HEK293 (cell line): ENCODE results near the gene PLEKHA7.
"Not testable (repeated sequence)": the region's sequence is repeated elsewhere in the genome, so short reads cannot be mapped to it uniquely, and the experiment has no call there.

Experiments
- CTCF ChIA-PET: fragments of 350-600 bp; formaldehyde crosslinking; extraction: SDS; loops from one replicate; lab custom pipeline; 2021; ENCODE audit warnings: antibody characterized with exemption; lab: Yijun Ruan, JAX
- POLR2A ChIA-PET: fragments of 300-600 bp; formaldehyde crosslinking; extraction: SDS; loops from one replicate; lab custom pipeline; 2020; ENCODE audit warnings: antibody characterized with exemption, inconsistent platforms; lab: Yijun Ruan, JAX
- H3K27ac ChIP-seq: fragments of 200-500 bp; sonication (Bioruptor generic); 2 replicates; pipeline ENCODE4 v1.5.1; 2014; ENCODE audit warnings: low read depth, low read length, control low read depth, inconsistent platforms; ENCODE audit errors: extremely low read depth
- H3K36me3 ChIP-seq, 2 experiments: fragments of 200-500 bp in 1 of 2; sonication (Bioruptor generic) in 1 of 2; 1 replicate in 1 of 2; 2 replicates in 1 of 2; pipeline ENCODE4 v1.5.1; 2014 to 2017; ENCODE audit warnings: inconsistent platforms in 2 of 2, low read length in 2 of 2; ENCODE audit not compliant: control insufficient read depth in 2 of 2, insufficient read depth in 1 of 2
- H3K4me1 ChIP-seq: fragments of 200-500 bp; sonication (Bioruptor generic); 2 replicates; pipeline ENCODE4 v1.5.1; 2014; ENCODE audit warnings: mild to moderate bottlenecking, low read length, inconsistent platforms; ENCODE audit not compliant: control insufficient read depth, insufficient read depth
- H3K4me3 ChIP-seq: 2 replicates; pipeline ENCODE4 v1.5.1; 2011; ENCODE audit warnings: low read depth, mild to moderate bottlenecking, control low read depth, low read length, moderate library complexity
- H3K9me3 ChIP-seq: fragments of 200-500 bp; sonication (Bioruptor generic); 2 replicates; pipeline ENCODE4 v1.5.1; 2014; ENCODE audit warnings: low read depth, low read length, inconsistent platforms; ENCODE audit not compliant: control insufficient read depth, insufficient read depth
- AEBP2 ChIP-seq: fragments of 450-650 bp; formaldehyde crosslinking; IDR thresholded peaks from 2 replicates; pipeline ENCODE4 v1.5.1; 2016; ENCODE audit warnings: missing biosample characterization, missing genetic modification characterization, borderline replicate concordance
- OSR2 ChIP-seq: fragments of 450-650 bp; formaldehyde crosslinking; IDR thresholded peaks from 2 replicates; pipeline ENCODE4 v1.5.1; 2016; ENCODE audit warnings: missing biosample characterization, missing genetic modification characterization
- YY2 ChIP-seq: fragments of 450-650 bp; formaldehyde crosslinking; IDR thresholded peaks from 2 replicates; pipeline ENCODE4 v1.5.1; 2016; ENCODE audit warnings: missing biosample characterization, missing genetic modification characterization
- ZNF112 ChIP-seq: fragments of 450-650 bp; formaldehyde crosslinking; IDR thresholded peaks from 2 replicates; pipeline ENCODE4 v1.5.0; 2017; ENCODE audit warnings: missing biosample characterization, missing genetic modification characterization
- ZNF114 ChIP-seq: fragments of 450-650 bp; formaldehyde crosslinking; IDR thresholded peaks from 2 replicates; pipeline ENCODE4 v1.5.0; 2017; ENCODE audit warnings: missing biosample characterization, missing genetic modification characterization
- ZNF146 ChIP-seq: fragments of 450-650 bp; formaldehyde crosslinking; IDR thresholded peaks from 2 replicates; pipeline ENCODE4 v1.5.1; 2016; ENCODE audit warnings: missing biosample characterization, missing genetic modification characterization
- ZNF16 ChIP-seq: fragments of 450-650 bp; formaldehyde crosslinking; IDR thresholded peaks from 2 replicates; pipeline ENCODE4 v1.5.1; 2016; ENCODE audit warnings: low read depth, missing biosample characterization, missing genetic modification characterization
- ZNF221 ChIP-seq: fragments of 450-650 bp; formaldehyde crosslinking; IDR thresholded peaks from 2 replicates; pipeline ENCODE4 v1.5.1; 2017; ENCODE audit warnings: missing biosample characterization, missing genetic modification characterization, borderline replicate concordance
- ZNF433 ChIP-seq: fragments of 450-650 bp; formaldehyde crosslinking; IDR thresholded peaks from 2 replicates; pipeline ENCODE4 v1.5.1; 2016; ENCODE audit warnings: missing biosample characterization, missing genetic modification characterization, low read depth
- ZNF48 ChIP-seq: fragments of 450-650 bp; formaldehyde crosslinking; IDR thresholded peaks from 2 replicates; pipeline ENCODE4 v1.5.1; 2016; ENCODE audit warnings: missing biosample characterization, missing genetic modification characterization
- ZNF501 ChIP-seq: fragments of 450-650 bp; formaldehyde crosslinking; IDR thresholded peaks from 2 replicates; pipeline ENCODE4 v1.5.1; 2016; ENCODE audit warnings: missing biosample characterization, missing genetic modification characterization
- ZNF544 ChIP-seq: fragments of 450-650 bp; formaldehyde crosslinking; IDR thresholded peaks from 2 replicates; pipeline ENCODE4 v1.5.0; 2017; ENCODE audit warnings: missing biosample characterization, missing genetic modification characterization
- ZNF623 ChIP-seq: fragments of 450-650 bp; formaldehyde crosslinking; IDR thresholded peaks from 2 replicates; pipeline ENCODE4 v1.5.1; 2016; ENCODE audit warnings: missing biosample characterization, missing genetic modification characterization
- ZNF701 ChIP-seq: fragments of 450-650 bp; formaldehyde crosslinking; IDR thresholded peaks from 2 replicates; pipeline ENCODE4 v1.5.1; 2016; ENCODE audit warnings: missing biosample characterization, missing genetic modification characterization
- ZNF785 ChIP-seq: fragments of 450-650 bp; formaldehyde crosslinking; IDR thresholded peaks from 2 replicates; pipeline ENCODE4 v1.5.1; 2016; ENCODE audit warnings: missing biosample characterization, missing genetic modification characterization
- ZNF792 ChIP-seq: fragments of 450-650 bp; formaldehyde crosslinking; IDR thresholded peaks from 2 replicates; pipeline ENCODE4 v1.5.1; 2016; ENCODE audit warnings: missing biosample characterization, missing genetic modification characterization
- ZNF843 ChIP-seq: fragments of 450-650 bp; formaldehyde crosslinking; IDR thresholded peaks from 2 replicates; pipeline ENCODE4 v1.5.1; 2016; ENCODE audit warnings: missing biosample characterization, missing genetic modification characterization
- ZSCAN16 ChIP-seq: fragments of 450-650 bp; formaldehyde crosslinking; IDR thresholded peaks from 2 replicates; pipeline ENCODE4 v1.5.1; 2016; ENCODE audit warnings: missing biosample characterization, missing genetic modification characterization
- ZSCAN4 ChIP-seq: fragments of 450-650 bp; formaldehyde crosslinking; IDR thresholded peaks from 2 replicates; pipeline ENCODE4 v1.5.1; 2017; ENCODE audit warnings: missing biosample characterization, missing genetic modification characterization
- TF ChIP-seq, protein P1 (sequence below): fragments of 450-650 bp; formaldehyde crosslinking; IDR thresholded peaks from 2 replicates; pipeline ENCODE4 v1.5.1; 2016; ENCODE audit warnings: missing biosample characterization, missing genetic modification characterization

Gene PLEKHA7

GRCh38 chr11:16921019-16921418, 93.2 kb downstream of the PLEKHA7 start:
- ChIA-PET CTCF (interaction anchor here (0.6 to 0.8 kb wide), 2 partner anchors 14 to 21 kb away, joined by 3 read pairs; no protein-coding TSS in a partner anchor), POLR2A (interaction anchor here (1.3 kb wide), 1 partner anchor 151 kb away, joined by 5 read pairs; no protein-coding TSS in a partner anchor)
- Histone ChIP-seq H3K27ac (no peak overlapping the region), H3K36me3 (no peaks in the 10 kb centered on the region), H3K4me3 (no peak overlapping the region), H3K4me1 (peaks cover 6% of the 10 kb centered on the region; the same call in 1 of the 2 replicates), H3K9me3 (no peaks in the 10 kb centered on the region)
- TF ChIP-seq OSR2 (tag by site-specific recombination) (no peak), ZNF146 (no peak), ZNF433 (tag by site-specific recombination) (no peak), ZNF112 (no peak), ZNF221 (tag by site-specific recombination) (no peak), ZNF843 (tag by site-specific recombination) (no peak), ZNF623 (tag by site-specific recombination) (no peak), ZNF701 (tag by site-specific recombination) (no peak), YY2 (no peak), ZNF544 (tag by site-specific recombination) (no peak), ZNF114 (tag by site-specific recombination) (no peak), ZSCAN4 (no peak), AEBP2 (tag by site-specific recombination) (no peak), ZNF48 (no peak)
- TF ChIP-seq, protein P1, sequence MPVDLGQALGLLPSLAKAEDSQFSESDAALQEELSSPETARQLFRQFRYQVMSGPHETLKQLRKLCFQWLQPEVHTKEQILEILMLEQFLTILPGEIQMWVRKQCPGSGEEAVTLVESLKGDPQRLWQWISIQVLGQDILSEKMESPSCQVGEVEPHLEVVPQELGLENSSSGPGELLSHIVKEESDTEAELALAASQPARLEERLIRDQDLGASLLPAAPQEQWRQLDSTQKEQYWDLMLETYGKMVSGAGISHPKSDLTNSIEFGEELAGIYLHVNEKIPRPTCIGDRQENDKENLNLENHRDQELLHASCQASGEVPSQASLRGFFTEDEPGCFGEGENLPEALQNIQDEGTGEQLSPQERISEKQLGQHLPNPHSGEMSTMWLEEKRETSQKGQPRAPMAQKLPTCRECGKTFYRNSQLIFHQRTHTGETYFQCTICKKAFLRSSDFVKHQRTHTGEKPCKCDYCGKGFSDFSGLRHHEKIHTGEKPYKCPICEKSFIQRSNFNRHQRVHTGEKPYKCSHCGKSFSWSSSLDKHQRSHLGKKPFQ (tag by site-specific recombination), result no peak

DNA sequence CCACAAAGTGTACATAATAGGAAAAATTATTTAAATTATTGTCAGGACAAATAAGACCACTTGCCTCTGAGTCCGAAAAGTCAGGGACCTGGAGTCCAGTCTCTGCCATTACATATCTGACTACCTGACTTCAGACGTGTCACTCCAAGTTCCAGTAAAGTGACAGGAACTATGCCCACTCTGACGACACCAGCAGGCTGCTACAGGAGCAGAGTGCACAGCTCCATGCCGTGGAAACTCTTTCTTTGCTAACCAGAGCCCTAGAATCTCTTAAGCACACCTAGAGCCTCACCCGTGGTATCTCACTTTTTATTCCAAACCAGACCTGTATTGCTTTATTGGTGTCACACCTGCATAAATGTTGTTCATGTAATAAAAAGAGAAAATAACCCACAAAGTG, 93.7 kb downstream of the PLEKHA7 start:
- Histone ChIP-seq H3K4me1 (peaks cover 6% of the 10 kb centered on the region; the same call in 1 of the 2 replicates), H3K36me3 (no peaks in the 10 kb centered on the region), H3K27ac (no peak overlapping the region), H3K4me3 (no peak overlapping the region), H3K9me3 (no peaks in the 10 kb centered on the region)
- ChIA-PET POLR2A (no interaction called here), CTCF (interaction anchor here (0.6 to 1.5 kb wide), 3 partner anchors 14 to 313 kb away, joined by 3 read pairs; no protein-coding TSS in a partner anchor)
- TF ChIP-seq ZNF16 (tag by site-specific recombination) (no peak), ZSCAN16 (tag by site-specific recombination) (no peak), ZNF792 (tag by site-specific recombination) (no peak), ZNF785 (no peak), ZNF501 (tag by site-specific recombination) (no peak)

DNA sequence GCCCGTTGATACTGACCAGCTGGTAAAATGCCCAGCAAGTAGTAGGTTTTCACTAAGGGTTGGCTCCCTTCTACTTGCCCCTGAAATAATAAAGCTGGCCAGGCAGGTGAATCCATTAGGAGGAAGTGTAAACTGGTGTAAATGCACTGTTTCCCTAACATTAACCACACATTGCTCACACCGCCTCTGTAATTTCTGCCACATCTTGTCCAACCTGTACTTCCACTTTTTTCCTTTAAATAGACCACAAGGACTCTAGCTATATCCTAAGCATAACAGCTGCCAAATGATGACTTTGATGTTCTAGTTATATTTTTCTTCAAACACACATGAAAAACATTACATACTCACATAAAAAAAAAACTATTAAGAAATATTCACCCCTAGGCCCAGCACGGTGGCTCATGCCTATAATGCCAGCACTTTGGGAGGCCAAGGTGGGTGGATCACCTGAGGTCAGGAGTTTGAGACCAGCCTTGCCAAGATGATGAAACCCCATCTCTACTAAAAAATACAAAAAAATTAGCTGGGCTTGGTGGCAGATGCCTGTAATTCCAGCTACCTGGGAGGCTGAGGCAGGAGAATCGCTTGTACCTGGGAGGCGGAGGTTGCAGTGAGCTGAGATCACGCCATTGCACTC, 95.6 kb downstream of the PLEKHA7 start:
- H3K4me3 ChIP-seq, H3K27ac ChIP-seq, H3K4me1 ChIP-seq, H3K36me3 ChIP-seq, H3K9me3 ChIP-seq: not testable (repeated sequence)
- ChIA-PET POLR2A (interaction anchor here (0.6 kb wide), 1 partner anchor 177 kb away, joined by 3 read pairs; no protein-coding TSS in a partner anchor), CTCF (interaction anchor here (0.6 to 1.3 kb wide), 4 partner anchors 9 to 250 kb away, joined by 3 to 4 read pairs (median 4); no protein-coding TSS in a partner anchor)
